GM19468 (cell line): ENCODE results near the gene AKT1.

Experiments used
- ATAC-seq: cut with Tn5 transposase; IDR thresholded peaks from one replicate; pipeline ENCODE4 v1.9.1; 2021; ENCODE audit warnings: mild to moderate bottlenecking, moderate library complexity, moderate number of reproducible peaks; ENCODE audit not compliant: unreplicated experiment; ENCODE audit errors: extremely low read depth

Gene AKT1

DNA sequence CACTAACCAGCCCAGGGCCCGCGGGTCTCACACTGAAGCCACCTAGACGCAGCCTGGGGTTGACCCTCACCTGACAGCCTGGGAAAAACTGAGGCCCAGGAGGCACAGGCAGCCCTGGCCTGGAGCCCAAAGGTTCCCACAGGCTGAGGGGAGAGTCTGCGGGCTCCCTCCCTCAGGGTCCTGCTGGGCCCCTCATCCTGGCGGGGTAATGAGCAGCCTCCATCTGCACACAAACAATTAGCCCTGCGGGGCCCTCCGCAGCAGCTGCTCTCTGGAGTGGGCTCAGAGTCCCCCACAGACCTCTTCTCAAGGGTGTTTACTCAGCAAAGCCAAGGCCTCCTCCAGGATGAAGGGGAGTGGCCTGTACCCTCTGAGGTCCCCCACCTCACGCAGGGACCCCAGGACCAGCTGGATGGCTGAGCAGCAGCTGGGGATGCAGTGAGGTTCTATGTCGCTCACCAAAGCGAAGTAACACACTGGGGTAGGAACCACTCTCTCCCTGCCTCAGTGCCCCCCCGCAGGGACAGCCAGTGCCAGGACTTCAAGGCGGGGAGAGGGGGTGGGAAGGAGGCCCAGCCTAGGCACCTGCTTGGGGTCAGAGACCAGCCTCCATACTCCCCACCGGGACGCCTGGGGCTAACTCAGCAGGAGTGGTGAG lies 7.3 kb downstream of the AKT1 start:
- no peak for ATAC-seq

- no peak for ATAC-seq
Observed at GRCh38 chr14:104787736-104788135, 7.8 kb downstream of the AKT1 start.

DNA sequence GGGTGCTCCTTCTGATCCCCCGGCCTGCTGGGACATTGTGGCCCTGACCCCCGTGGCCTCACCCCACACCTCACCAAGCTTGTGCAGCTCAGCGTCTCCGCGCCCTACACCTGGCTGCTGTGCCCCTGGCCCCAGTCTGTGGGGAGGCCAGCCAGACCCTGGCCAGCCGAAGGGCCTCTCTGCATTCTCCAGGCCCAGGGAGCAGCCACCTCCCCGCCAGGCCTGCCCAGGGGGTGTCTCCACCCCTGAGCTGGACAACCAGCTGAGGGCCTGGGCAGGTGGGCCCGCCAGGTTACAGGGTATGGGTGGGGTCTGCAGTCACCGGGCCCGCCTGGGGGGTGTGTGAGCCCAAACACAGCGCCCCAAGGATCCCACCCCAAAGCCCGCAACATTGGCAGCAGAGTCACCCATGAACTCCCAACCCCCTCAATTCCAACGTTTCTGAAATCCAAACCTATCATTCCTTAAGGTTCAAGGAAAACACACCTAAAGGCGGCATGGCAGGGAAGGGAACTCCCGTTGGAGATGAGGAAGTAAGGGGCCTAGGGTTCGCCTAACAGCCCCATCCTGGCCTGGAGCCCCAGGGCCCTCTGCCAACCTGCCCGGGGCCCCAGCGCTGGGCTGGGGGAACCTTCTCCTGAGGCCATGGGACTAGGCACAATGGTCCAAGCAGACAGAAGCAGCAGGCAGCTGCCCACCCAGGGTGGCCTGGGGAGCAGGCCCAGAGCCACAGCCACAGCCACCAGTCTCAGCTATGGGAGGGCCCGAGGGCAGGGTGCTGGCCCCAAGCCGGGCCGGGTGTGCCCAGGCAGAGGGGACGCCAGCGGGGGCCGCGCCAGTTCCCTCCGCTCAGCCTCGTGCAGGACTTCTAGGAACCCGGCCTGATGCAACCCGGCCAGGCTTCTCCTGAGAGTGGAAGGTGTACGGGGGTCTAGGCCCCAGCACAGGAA lies 8.5 kb downstream of the AKT1 start:
- ATAC-seq: no peak

DNA sequence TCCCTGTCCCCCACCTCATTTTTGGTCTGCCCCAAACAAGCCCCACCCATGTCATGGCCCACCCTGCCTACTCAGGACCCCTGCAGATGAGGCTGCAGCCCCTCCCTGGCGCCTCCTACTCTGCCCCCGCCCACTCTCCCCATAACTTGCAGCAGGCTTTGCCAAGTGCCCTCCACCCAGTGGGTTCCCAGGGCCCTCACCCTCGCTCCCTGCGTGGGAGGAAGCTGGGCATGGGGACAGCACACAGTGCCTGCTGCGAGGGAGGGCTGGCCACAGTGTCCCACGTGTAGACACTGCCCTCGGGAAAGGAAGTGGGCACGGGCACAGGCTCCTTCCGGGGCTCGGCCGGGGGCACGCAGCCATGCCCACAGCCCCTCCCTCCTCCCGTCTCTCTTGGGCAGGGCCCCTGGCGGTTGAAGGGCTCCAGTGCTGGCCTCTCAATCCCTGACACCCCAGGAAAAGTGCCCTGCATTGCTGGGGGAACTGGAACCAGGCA lies 9.4 kb downstream of the AKT1 start:
- no peak for ATAC-seq

DNA sequence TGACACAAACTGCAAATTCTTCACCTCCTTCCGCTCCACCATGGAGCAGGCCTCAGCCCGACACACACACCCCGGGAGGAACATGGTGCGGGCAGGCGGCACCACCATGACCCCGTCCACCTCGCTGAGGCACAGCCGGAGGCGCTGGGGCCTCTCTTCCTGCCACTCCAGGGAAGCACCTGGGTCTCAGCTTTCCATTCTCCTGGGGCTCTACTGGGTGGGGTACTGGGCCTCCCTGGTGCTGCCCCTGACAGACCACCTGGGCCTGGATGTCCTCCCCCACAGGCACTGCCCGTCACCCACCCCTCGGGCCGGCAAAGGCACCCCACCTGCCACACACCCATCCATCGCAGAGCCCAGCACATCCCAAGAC lies 9.9 kb downstream of the AKT1 start:
- no peak for ATAC-seq

DNA sequence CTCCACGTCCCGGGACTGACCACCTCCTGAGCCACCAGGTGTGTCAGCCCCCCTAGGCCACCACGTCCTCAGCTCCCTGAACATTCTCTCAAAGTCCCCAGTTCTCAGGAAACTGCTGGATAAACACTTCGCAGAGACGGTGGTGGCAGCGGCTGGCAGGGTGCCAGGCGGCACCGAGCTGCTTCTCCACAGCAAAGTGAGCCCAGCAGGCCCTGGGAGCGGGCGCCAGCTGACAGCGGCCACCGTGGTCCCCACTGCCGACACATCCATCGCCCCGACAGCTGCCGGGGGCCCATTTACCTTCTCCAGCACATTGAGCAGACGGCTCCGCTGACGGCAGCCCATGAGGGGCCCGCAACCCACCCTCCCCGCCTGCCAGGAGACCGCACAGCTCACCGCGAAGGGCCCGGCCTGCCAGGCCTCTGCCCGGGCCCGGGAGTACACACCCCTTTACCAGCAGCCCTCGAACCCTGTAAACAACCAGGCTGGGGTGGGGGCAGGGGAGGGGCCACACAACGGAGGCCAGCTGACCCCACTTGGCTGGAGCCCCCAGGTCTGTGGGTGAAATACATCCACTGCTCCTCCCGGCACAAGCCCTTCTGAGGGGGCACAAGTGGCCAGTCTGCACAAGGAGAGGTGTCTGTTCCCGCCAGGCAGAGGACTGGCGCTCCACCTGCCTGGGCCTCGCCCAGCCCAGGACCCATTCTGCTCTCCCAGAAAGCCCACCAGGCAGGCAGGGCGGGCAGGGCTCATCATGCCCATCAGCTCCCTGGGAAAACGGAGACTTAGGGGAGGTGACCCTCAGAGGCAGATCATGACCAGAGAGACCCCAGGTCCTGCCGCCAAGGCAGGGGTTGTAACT lies 10.5 kb downstream of the AKT1 start:
- no peak for ATAC-seq

GRCh38 chr14:104784218-104784568 lies 11.4 kb downstream of the AKT1 start:
- no peak for ATAC-seq

- ATAC-seq: no peak
Observed at GRCh38 chr14:104783484-104784217, 11.9 kb downstream of the AKT1 start.

DNA sequence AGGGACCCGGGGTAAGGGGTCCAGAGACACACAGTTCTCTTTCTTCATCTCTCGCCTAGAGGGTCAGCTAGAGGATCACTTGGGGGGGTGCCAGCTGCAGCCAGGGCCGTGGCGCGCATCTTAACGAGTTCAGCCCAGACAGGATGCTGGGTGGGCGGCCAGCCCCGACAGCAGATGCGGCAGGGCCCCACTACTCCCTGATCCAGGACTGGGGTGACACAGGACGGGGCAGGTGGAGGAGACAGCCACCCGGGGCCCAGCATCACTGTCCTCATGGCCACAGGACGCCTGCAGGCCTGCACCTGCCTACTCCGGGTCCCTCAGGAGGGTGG lies 12.8 kb downstream of the AKT1 start:
- ATAC-seq: no peak

GRCh38 chr14:104782086-104782807 lies 13.3 kb downstream of the AKT1 start:
- no peak for ATAC-seq

DNA sequence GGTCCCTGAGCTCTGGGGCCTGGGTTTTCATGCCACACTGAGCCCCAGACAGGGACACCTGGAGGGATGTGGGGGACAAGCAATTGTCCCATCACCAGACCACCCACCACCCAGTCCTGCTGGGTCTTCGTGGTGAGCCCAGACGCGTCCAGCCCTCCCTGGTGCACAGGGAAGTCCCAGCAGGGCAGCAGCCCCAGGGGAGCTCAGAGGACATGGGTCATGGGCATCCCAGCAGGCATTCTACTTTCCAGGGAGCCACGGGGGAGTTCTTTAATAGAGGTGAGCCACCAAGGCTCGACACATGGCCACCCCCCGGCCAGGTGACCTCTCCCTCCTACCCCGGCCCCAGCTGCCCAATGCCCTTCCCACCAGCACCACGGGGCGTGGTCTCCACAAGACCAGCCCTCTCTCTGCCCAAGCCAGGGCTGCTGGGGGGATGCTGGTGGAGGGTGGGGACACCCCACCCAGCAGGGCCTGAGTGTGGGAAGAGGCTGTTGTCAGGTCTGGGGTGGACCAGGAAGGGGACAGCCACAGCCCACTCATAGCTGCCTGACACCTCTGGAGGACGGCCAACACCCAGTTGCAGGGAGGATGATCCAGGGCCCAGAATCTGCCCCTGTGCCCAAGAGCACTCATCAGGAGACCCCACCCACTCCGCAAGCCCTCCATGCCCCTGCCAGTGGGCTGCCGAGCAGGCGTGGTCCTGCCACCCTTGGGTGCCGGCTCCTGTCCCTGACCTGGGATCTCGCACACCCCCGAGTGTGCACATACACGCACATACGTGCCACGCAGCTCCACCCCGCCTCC lies 14.1 kb downstream of the AKT1 start:
- ATAC-seq: no peak

GRCh38 chr14:104780513-104781030 lies 15.0 kb downstream of the AKT1 start:
- ATAC-seq: no peak

DNA sequence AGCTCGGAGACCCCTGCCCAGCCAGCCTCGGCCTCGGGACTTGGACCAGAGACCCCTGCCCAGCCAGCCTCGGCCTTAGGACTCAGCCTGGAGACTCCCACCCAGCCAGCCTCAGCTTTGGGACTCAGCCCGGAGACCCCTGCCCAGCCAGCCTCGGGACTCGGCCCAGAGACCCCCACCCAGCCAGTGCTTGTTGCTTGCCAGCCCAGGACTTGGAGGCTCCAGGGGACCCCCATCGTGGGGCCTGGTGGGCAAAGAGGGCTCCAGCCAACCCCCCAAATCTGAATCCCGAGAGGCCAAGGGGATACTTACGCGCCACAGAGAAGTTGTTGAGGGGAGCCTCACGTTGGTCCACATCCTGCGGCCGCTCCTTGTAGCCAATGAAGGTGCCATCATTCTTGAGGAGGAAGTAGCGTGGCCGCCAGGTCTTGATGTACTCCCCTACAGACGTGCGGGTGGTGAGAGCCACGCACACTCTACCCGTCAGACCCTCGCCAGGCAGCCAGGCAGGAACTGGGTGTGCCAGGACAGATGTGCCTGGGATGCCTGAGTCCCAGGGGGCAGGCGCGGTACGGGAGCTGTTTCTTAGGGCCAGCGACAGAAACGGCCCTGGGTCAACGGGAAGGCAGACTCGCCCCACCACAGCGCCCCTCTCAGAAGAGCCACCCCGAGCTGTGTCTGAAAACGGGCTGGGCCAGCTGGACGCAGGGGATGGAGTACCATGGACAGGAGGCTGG lies 15.6 kb downstream of the AKT1 start:
- ATAC-seq: no peak

DNA sequence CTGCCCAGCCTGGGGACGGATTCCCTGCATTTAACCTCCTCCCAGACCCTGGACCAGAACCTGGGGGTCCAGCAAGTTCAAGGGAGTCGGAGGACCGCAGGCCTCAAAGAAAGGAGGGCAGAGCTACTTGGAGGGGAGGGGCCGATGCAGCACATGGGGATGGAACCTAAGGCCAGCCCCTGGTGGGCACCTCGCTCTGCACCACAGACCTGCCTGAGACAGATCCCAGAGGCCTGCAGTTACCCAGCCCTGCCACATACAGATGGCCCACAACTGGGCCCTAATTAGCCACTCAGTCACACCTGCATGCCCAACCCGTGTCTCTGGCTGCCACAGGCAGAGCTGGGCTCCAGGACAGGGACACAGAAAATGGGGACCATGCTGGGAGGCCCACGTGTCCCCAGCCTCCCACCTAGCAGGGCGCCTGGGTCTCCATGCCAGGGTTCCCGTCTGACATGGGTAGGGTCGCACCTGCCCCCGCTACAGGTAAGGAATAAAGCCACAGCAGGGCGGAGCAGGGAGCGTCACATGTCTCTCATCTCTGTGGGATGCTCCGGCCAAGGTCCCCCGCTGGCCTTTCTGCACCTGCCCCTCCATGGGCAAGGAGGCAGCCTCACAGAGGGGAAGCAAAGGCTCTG lies 16.7 kb downstream of the AKT1 start:
- no peak for ATAC-seq

- ATAC-seq: no peak
Observed at GRCh38 chr14:104777808-104778249, 17.7 kb downstream of the AKT1 start.

GRCh38 chr14:104776961-104777807 lies 18.4 kb downstream of the AKT1 start:
- ATAC-seq: no peak
